Caco-2 (cell line): Measurements from ENCODE around the gene PPP1R3E. TPM values are rescaled to one million over a fixed set of nuclear protein-coding genes. Genes with fewer than 3 reads are reported as not detected.

Source experiments
- BruUV-seq: library from RNA; stranded (reverse); fragments of 400-500 nt; replicated peaks from 2 replicates; lab custom pipeline; 2021; lab: Mats Ljungman, UMichigan
- CTCF ChIA-PET: fragments of 300-600 bp; sonication (Branson Sonifier 250); formaldehyde crosslinking; loops from one replicate; lab custom pipeline; 2022; ENCODE audit warnings: antibody characterized with exemption; lab: Charles Lee
- POLR2A ChIA-PET: fragments of 300-600 bp; sonication (Branson Sonifier 250); formaldehyde crosslinking; loops from one replicate; lab custom pipeline; 2022; ENCODE audit warnings: antibody characterized with exemption; lab: Charles Lee
- DNase-seq, 2 experiments: peaks; one replicate each; pipeline versions ENCODE4 v3.0.0 to v3.0.0-alpha.2; 2020 to 2022
- H3K27me3 ChIP-seq: replicated peaks from 2 replicates; pipeline ENCODE4 v1.6.0; 2011; ENCODE audit warnings: low read length; ENCODE audit not compliant: control insufficient read depth, insufficient read depth
- H3K36me3 ChIP-seq: 2 replicates; pipeline ENCODE4 v1.5.1; 2011; ENCODE audit warnings: low read length; ENCODE audit not compliant: control insufficient read depth, insufficient read depth
- H3K4me1 ChIP-seq: fragments of 250-450 bp; sonication (Bioruptor Pico); 2 replicates; pipeline ENCODE4 v1.5.1; 2020; ENCODE audit warnings: mild to moderate bottlenecking
- H3K4me3 ChIP-seq: 2 replicates; pipeline ENCODE4 v1.5.1; 2011; ENCODE audit warnings: low read depth, mild to moderate bottlenecking, control low read depth, low read length
- H3K9me3 ChIP-seq: fragments of 250-450 bp; sonication (Bioruptor Pico); 2 replicates; pipeline ENCODE4 v1.5.1; 2020; ENCODE audit warnings: mild to moderate bottlenecking, moderate library complexity
- H3K27ac Mint-ChIP-seq: one replicate; pipeline ENCODE4 v1.8.0; 2022; ENCODE audit warnings: mixed read lengths; ENCODE audit not compliant: unreplicated experiment
- H3K27me3 Mint-ChIP-seq: one replicate; pipeline ENCODE4 v1.8.0; 2022; ENCODE audit warnings: mixed read lengths; ENCODE audit not compliant: insufficient read depth, unreplicated experiment
- H3K36me3 Mint-ChIP-seq: one replicate; pipeline ENCODE4 v1.8.0; 2022; ENCODE audit warnings: mild to moderate bottlenecking, mixed read lengths; ENCODE audit not compliant: insufficient read depth, unreplicated experiment
- H3K4me1 Mint-ChIP-seq: one replicate; pipeline ENCODE4 v1.8.0; 2022; ENCODE audit warnings: low read depth, mixed read lengths; ENCODE audit not compliant: unreplicated experiment
- H3K4me3 Mint-ChIP-seq: one replicate; pipeline ENCODE4 v1.8.0; 2022; ENCODE audit warnings: mild to moderate bottlenecking, moderate library complexity, mixed read lengths; ENCODE audit not compliant: unreplicated experiment
- H3K9me3 Mint-ChIP-seq: one replicate; pipeline ENCODE4 v1.8.0; 2022; ENCODE audit warnings: mixed read lengths; ENCODE audit not compliant: unreplicated experiment
- CTCF ChIP-seq, 2 experiments: fragments of 200-600 bp in 1 of 2; IDR thresholded peaks; 1 replicate in 1 of 2; 2 replicates in 1 of 2; pipeline versions ENCODE4 v1.5.1 to v1.8.0; 2011 to 2022; ENCODE audit warnings: antibody characterized with exemption in 1 of 2, control low read depth in 1 of 2, inconsistent platforms in 1 of 2, low read depth in 1 of 2, low read length in 1 of 2, mild to moderate bottlenecking in 1 of 2, moderate library complexity in 1 of 2; ENCODE audit not compliant: insufficient read depth in 1 of 2, severe bottlenecking in 1 of 2, unreplicated experiment in 1 of 2
- intact Hi-C: fragments of 100-400 bp; cut with micrococcal nuclease; formaldehyde crosslinking; loops from one replicate; pipeline ENCODE4 v1.10.0; 2022; ENCODE audit not compliant: unreplicated experiment
- total RNA-seq: library from RNA; stranded (reverse); gene quantifications from 2 replicates; pipeline ENCODE4 v1.2.3, GENCODE V29; 2022

PPP1R3E gene
- total RNA-seq, 1 experiment from 2014 or later: 5.9 TPM

DNA sequence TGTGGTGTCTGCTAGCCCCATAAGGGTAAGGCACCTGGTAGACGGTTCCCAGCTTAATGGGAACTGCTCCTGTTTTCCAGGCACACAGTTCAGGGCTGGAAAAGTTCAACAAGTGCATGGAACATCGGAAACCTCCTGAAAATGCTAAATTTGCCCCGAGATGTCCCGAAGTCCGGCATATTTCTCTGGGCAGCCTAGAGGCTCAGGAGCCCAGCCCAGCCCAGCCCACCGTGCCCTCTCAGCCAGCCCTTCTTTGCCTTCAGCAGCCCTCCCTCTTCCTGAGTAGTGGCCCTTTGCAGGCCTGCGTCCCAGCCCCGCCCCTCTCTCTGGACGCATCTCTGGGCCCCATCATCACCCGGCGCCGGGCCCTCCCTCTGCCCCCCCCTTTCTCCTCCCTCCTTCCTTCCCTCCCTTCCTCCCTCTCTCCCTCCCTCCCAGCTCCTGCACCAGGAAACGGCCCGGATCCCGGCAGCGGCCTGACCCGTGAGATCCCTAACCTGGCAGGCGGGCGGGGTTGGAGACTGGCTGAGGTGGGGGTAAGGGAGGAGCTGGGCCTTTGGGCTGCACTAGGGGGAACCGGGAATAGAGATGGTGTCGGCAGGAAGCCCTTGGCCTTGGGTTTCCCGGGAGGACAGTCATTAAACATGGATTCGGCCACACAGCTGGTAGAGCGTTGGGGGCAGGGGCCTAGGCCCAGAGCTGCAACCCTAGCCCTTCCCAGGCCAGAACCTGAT lies 3.9 kb upstream of the PPP1R3E start, which contains the start of gene BCL2L2:
BCL2L2 (plus strand) TSS at position 422 of the 734 bp plus-strand sequence. CDS start 935 bp downstream, outside the sequence.
- Mint-ChIP-seq H3K36me3 (peaks cover 24% of the 10 kb centered on the region), H3K27me3 (no peaks in the 10 kb centered on the region), H3K4me1 (peaks cover 14% of the 10 kb centered on the region), H3K9me3 (no peaks in the 10 kb centered on the region), H3K27ac (peak within 1 kb of the TSS; percentile 78), H3K4me3 (peak within 1 kb of the TSS; percentile 75)
- H3K4me3 ChIP-seq: peak within 1 kb of the TSS; percentile 68
- peaks cover 15% of the 10 kb centered on the region; the same call in 1 of the 2 replicates for H3K4me1 ChIP-seq
- TF ChIP-seq CTCF (IDR thresholded peaks at IDR 0.05; ENCODE audit: insufficient read depth in 1 of 2, low read depth in 1 of 2, low read length in 1 of 2, severe bottlenecking in 1 of 2, unreplicated experiment in 1 of 2): no peak
- H3K9me3 ChIP-seq: no peaks in the 10 kb centered on the region
- peaks cover 1% of the 10 kb centered on the region; the same call in 1 of the 2 replicates for H3K36me3 ChIP-seq
- peak; percentile 91 to 94 for DNase-seq
- intact Hi-C loops: loop anchor here (1.0 kb wide), 2 partner anchors 15 to 20 kb away; partner anchors contain the start of genes HOMEZ and PABPN1
- ChIA-PET CTCF (interaction anchor here (0.7 to 1.4 kb wide), 5 partner anchors 14 to 186 kb away, joined by 3 to 7 read pairs (median 4); partner anchors contain the start of genes HOMEZ and PABPN1), POLR2A (interaction anchor here (0.6 to 3.0 kb wide), 9 partner anchors 15 to 248 kb away, joined by 4 to 51 read pairs (median 7); partner anchors contain the start of genes ACIN1, C14orf119 and PABPN1)
- H3K27me3 ChIP-seq: no peaks in the 10 kb centered on the region
- no TSS peak for BruUV-seq

DNA sequence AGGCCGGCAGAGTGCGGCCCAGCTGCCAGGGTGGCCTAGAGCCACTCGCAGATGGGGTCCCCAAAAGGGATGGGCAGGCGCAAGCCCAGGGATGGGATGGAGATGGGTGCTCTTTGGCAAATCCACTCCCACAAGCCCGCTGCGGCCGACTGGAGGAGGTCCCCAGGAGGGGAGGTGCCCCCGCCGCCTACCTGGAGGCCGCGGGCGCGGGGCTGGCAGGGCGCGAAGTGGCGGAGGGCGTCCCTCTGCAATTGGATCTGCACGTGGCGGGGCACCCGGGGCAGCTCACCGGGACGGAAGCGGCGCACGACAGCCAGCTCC lies 730 bp downstream of the PPP1R3E start:
- BruUV-seq: no TSS peak
- Mint-ChIP-seq H3K27ac (peak overlapping the region; percentile 90), H3K27me3 (no peaks in the 10 kb centered on the region), H3K4me3 (peak overlapping the region; percentile 100), H3K9me3 (no peaks in the 10 kb centered on the region), H3K4me1 (peaks cover 7% of the 10 kb centered on the region), H3K36me3 (peaks cover 22% of the 10 kb centered on the region)
- no peaks in the 10 kb centered on the region for H3K27me3 ChIP-seq
- no peak for DNase-seq
- H3K4me1 ChIP-seq: peaks cover 19% of the 10 kb centered on the region; the same call in 1 of the 2 replicates
- H3K36me3 ChIP-seq: no peaks in the 10 kb centered on the region
- H3K4me3 ChIP-seq: peak overlapping the region; percentile 66
- POLR2A ChIA-PET: interaction anchor here (1.5 to 3.9 kb wide), 2 partner anchors 16 to 19 kb away, joined by 12 to 39 read pairs; partner anchors contain the start of genes HOMEZ and PABPN1
- TF ChIP-seq CTCF (IDR thresholded peaks at IDR 0.05; ENCODE audit: insufficient read depth in 1 of 2, low read depth in 1 of 2, low read length in 1 of 2, severe bottlenecking in 1 of 2, unreplicated experiment in 1 of 2): no peak
- H3K9me3 ChIP-seq: no peaks in the 10 kb centered on the region
- CTCF ChIA-PET: interaction anchor here (2.1 to 2.4 kb wide), 3 partner anchors 15 to 78 kb away, joined by 9 to 19 read pairs (median 15); partner anchors contain the start of genes HOMEZ and PABPN1
- intact Hi-C loops: loop anchor here (1.0 to 5.0 kb wide), 3 partner anchors 16 to 180 kb away; partner anchors contain the start of genes HOMEZ and PABPN1
